Brain microvascular endothelial cell (primary cell): ENCODE results near the gene NRCAM.

Source experiments
- DNase-seq: peaks from one replicate; pipeline ENCODE4 v3.0.0-alpha.2; 2020
- H3K27ac ChIP-seq: fragments of 250-450 bp; sonication (Bioruptor Pico); 2 replicates; pipeline ENCODE4 v1.5.1; 2020; ENCODE audit warnings: mild to moderate bottlenecking, moderate library complexity
- H3K27me3 ChIP-seq: fragments of 250-450 bp; sonication (Bioruptor Pico); replicated peaks from 2 replicates; pipeline ENCODE4 v1.5.1; 2020; ENCODE audit warnings: mild to moderate bottlenecking
- H3K36me3 ChIP-seq: fragments of 250-450 bp; sonication (Bioruptor Pico); replicated peaks from 2 replicates; pipeline ENCODE4 v1.5.1; 2020; ENCODE audit warnings: mild to moderate bottlenecking
- H3K4me3 ChIP-seq: 2 replicates; pipeline ENCODE4 v1.5.1; 2011; ENCODE audit warnings: low read depth, mild to moderate bottlenecking, control low read depth, low read length, moderate library complexity
- CTCF ChIP-seq: IDR thresholded peaks from 2 replicates; pipeline ENCODE4 v1.5.1; 2011; ENCODE audit warnings: low read depth, mild to moderate bottlenecking, moderate library complexity, low read length, control low read depth, inconsistent platforms; ENCODE audit errors: missing control alignments
- in situ Hi-C: cut with HindIII; loops from 2 replicates; pipeline ENCODE4 v1.10.0; 2017; ENCODE audit warnings: low sequenced_read_pairs, low pct_ligation_motif_present

The NRCAM gene

DNA sequence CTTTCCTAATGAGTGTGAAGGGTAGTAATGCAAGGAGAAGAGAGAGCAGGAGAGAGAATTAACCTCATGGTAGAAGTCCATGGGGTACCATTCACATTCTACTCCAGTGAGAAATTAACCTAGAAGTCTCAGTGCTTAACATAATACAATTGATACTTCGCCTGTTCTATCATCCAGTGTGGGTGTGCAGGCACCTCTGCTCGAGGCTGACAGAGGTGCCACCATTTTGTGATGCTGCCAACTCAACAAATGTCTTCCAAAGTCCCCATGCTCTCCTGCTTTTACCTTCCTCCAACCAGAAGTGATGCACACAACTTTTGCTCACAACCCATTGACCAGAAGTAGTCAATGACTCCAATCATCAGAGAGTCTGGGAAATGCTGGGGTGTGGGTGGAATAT is 207.8 kb downstream of the NRCAM start:
- H3K36me3 ChIP-seq: no peaks in the 10 kb centered on the region
- no peak for DNase-seq
- no peak overlapping the region for H3K27ac ChIP-seq
- no peak overlapping the region for H3K4me3 ChIP-seq
- H3K27me3 ChIP-seq: no peaks in the 10 kb centered on the region
- TF ChIP-seq CTCF: no peak
- in situ Hi-C loops: no loop called here

DNA sequence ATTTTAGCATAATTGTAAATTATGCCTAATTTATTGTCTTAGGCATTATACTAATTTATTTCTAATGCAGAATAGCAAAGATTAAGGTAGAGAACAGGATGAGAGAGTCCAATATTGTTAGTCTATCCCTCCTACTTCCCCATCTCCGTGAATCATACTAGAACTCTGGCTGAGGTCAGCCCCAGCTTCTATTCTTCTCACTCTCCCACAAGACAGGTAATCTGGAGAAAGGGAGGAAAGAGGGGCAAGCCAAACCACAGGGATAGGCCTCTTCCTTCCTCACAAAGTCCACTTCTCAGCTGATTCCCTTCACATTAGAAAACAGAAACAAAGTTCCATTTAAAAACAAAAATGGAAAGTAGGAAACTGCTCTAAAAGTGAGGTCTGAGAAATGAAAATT is 208.6 kb downstream of the NRCAM start:
- in situ Hi-C loops: no loop called here
- TF ChIP-seq CTCF: no peak
- Histone ChIP-seq H3K36me3 (no peaks in the 10 kb centered on the region), H3K27me3 (no peaks in the 10 kb centered on the region), H3K27ac (no peak overlapping the region), H3K4me3 (no peak overlapping the region)
- DNase-seq: no peak

DNA sequence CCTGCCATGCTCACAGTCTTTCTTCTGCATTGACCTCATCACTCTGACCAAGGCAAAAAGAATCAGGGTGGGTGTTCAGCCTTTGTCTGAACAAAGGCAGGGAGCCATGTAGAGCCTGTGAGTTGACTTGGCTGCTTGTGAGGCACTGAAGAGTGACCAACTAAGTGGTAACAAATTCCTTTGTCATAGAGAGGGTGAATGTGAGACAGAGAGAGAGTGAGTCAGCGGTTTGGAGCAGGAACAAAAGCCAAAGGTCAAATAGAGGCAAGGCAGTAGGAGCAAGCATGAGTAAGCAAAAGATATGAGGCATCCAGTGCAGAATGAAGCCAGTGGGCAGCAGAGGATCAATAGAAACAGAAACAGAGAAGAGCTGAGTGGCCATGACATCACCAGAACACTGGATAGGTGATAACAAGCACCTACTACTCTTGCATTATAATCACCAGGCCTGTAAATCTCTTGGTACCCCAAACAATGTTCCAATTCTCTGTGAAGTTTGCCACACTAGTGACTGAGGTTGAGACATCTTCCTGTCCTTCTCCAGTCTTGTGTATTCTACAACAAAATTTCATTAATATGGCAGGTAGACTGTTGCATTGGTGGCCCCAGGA is 209.9 kb downstream of the NRCAM start:
- peak; percentile 95 for DNase-seq
- peak; percentile 42 for TF ChIP-seq CTCF
- Histone ChIP-seq H3K27me3 (no peaks in the 10 kb centered on the region), H3K27ac (peak overlapping the region; percentile 72), H3K36me3 (no peaks in the 10 kb centered on the region), H3K4me3 (no peak overlapping the region)
- in situ Hi-C loops: no loop called here

- DNase-seq: no peak
- in situ Hi-C loops: no loop called here
- no peak for TF ChIP-seq CTCF
- no peak overlapping the region for H3K4me3 ChIP-seq
- H3K27me3 ChIP-seq: no peaks in the 10 kb centered on the region
- no peaks in the 10 kb centered on the region for H3K36me3 ChIP-seq
- H3K27ac ChIP-seq: peak overlapping the region; percentile 72
Measured at GRCh38 chr7:108245523-108246226, 210.6 kb downstream of the NRCAM start.

DNA sequence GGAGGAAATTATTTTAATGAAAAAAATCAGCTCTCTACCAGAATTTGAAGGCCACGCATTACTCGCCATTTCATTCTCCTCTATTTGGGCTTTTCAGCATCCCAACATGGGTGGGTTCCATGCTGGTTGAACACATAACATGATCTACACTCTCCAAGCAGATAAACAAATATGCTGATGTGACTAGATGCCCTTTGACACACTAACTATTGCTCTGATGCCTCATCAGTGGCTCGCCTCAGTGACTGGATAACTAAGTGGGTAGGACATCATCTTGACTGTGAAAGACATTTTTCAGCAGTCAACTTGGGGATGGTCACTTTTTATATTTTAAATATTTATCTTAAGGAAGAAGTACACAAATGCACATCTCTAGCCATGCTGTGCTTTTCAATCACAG is 212.1 kb downstream of the NRCAM start:
- Histone ChIP-seq H3K36me3 (no peaks in the 10 kb centered on the region), H3K4me3 (no peak overlapping the region), H3K27me3 (no peaks in the 10 kb centered on the region), H3K27ac (no peak overlapping the region)
- no peak for DNase-seq
- in situ Hi-C loops: no loop called here
- no peak for TF ChIP-seq CTCF
